GM23338 (cell line): ENCODE data around the gene PCCB. TPM values are rescaled to one million over a fixed set of nuclear protein-coding genes. Genes with fewer than 3 reads are reported as not detected.

ENCODE experiments used
- ATAC-seq: fragments of 200-7000 bp; cut with Tn5 transposase; 3 replicates; pipeline ENCODE4 v1.9.1; 2020
- DNase-seq: peaks from one replicate; pipeline ENCODE4 v3.0.0-alpha.2; 2015; ENCODE audit warnings: low spot score
- H2AFZ ChIP-seq: fragments of 200-600 bp; sonication (generic); 2 replicates; pipeline ENCODE4 v1.8.0; 2016; ENCODE audit warnings: antibody characterized with exemption, mild to moderate bottlenecking, moderate library complexity
- H3F3A ChIP-seq: fragments of 200-600 bp; sonication (generic); replicated peaks from 2 replicates; pipeline ENCODE4 v1.8.0; 2017; ENCODE audit warnings: antibody characterized with exemption, mixed run types, low read depth
- H3K27ac ChIP-seq: fragments of 200-600 bp; sonication (generic); 2 replicates; pipeline ENCODE4 v1.6.1; 2016; ENCODE audit warnings: low read depth
- H3K27me3 ChIP-seq: fragments of 200-600 bp; sonication (generic); 2 replicates; pipeline ENCODE4 v1.8.0; 2016; ENCODE audit warnings: mild to moderate bottlenecking, mixed run types, moderate library complexity; ENCODE audit not compliant: insufficient read depth
- H3K36me3 ChIP-seq: fragments of 200-600 bp; sonication (generic); 2 replicates; pipeline ENCODE4 v1.8.0; 2016; ENCODE audit warnings: mild to moderate bottlenecking; ENCODE audit not compliant: insufficient read depth
- H3K4me1 ChIP-seq: fragments of 200-600 bp; sonication (generic); 2 replicates; pipeline ENCODE4 v1.8.0; 2016; ENCODE audit warnings: mild to moderate bottlenecking, moderate library complexity; ENCODE audit not compliant: insufficient read depth
- H3K4me2 ChIP-seq: fragments of 200-600 bp; sonication (generic); 2 replicates; pipeline ENCODE4 v1.7.1; 2017; ENCODE audit warnings: mixed run types
- H3K4me3 ChIP-seq: fragments of 200-600 bp; sonication (generic); 2 replicates; pipeline ENCODE4 v1.6.1; 2016; ENCODE audit warnings: mixed run types
- H3K79me2 ChIP-seq: fragments of 200-600 bp; sonication (generic); replicated peaks from 2 replicates; pipeline ENCODE4 v1.8.0; 2017; ENCODE audit warnings: mild to moderate bottlenecking; ENCODE audit not compliant: insufficient read depth
- H3K9me2 ChIP-seq: fragments of 200-600 bp; sonication (generic); 2 replicates; pipeline ENCODE4 v1.8.0; 2017; ENCODE audit not compliant: insufficient read depth
- H4K20me1 ChIP-seq: fragments of 200-600 bp; sonication (generic); replicated peaks from 2 replicates; pipeline ENCODE4 v1.8.0; 2017; ENCODE audit warnings: mild to moderate bottlenecking; ENCODE audit not compliant: insufficient read depth
- H3K27ac Mint-ChIP-seq: 2 replicates; pipeline ENCODE4 v1.8.0; 2020; ENCODE audit warnings: inconsistent platforms, mild to moderate bottlenecking, moderate library complexity, mixed read lengths
- H3K27me3 Mint-ChIP-seq: 3 replicates; pipeline ENCODE4 v1.8.0; 2022; ENCODE audit warnings: low read depth, mild to moderate bottlenecking, moderate library complexity, mixed read lengths, inconsistent platforms; ENCODE audit not compliant: insufficient read depth, poor library complexity
- H3K36me3 Mint-ChIP-seq: 3 replicates; pipeline ENCODE4 v1.8.0; 2021; ENCODE audit warnings: low read depth, mild to moderate bottlenecking, inconsistent platforms, moderate library complexity, mixed read lengths
- H3K4me1 Mint-ChIP-seq: 3 replicates; pipeline ENCODE4 v1.8.0; 2020; ENCODE audit warnings: mild to moderate bottlenecking, inconsistent platforms, mixed read lengths
- H3K4me3 Mint-ChIP-seq: 3 replicates; pipeline ENCODE4 v1.8.0; 2021; ENCODE audit warnings: moderate library complexity, mild to moderate bottlenecking, inconsistent platforms, mixed read lengths
- H3K9me3 Mint-ChIP-seq: 3 replicates; pipeline ENCODE4 v1.8.0; 2020; ENCODE audit warnings: moderate library complexity, mild to moderate bottlenecking, inconsistent platforms, mixed read lengths
- EZH2 ChIP-seq: fragments of 200-600 bp; sonication (generic); IDR thresholded peaks from one replicate; pipeline ENCODE4 v1.8.0; 2017; ENCODE audit warnings: antibody characterized with exemption, mild to moderate bottlenecking, low read depth; ENCODE audit not compliant: unreplicated experiment
- EZH2phosphoT487 ChIP-seq: fragments of 200-600 bp; sonication (generic); IDR thresholded peaks from one replicate; pipeline ENCODE4 v1.8.1; 2018; ENCODE audit warnings: antibody characterized with exemption; ENCODE audit not compliant: unreplicated experiment
- JUNB ChIP-seq: IDR thresholded peaks from one replicate; pipeline ENCODE4 v1.6.1; 2016; ENCODE audit warnings: antibody characterized with exemption; ENCODE audit not compliant: unreplicated experiment
- POLR2AphosphoS5 ChIP-seq: IDR thresholded peaks from 2 replicates; pipeline ENCODE4 v1.6.1; 2016; ENCODE audit warnings: antibody characterized with exemption, low read depth
- ZNF114 ChIP-seq: fragments of 250-450 bp; sonication (Bioruptor Pico); IDR thresholded peaks from 2 replicates; pipeline ENCODE4 v1.5.0; 2020; ENCODE audit warnings: mild to moderate bottlenecking, moderate library complexity
- polyA plus RNA-seq: library from polyadenylated mRNA; unstranded; fragments of >200 nt; fragmentation: Nextera tagmentation; extraction: Ambion mirVana; gene quantifications from 2 replicates; pipeline ENCODE4 v1.2.1, GENCODE V29; 2016
- total RNA-seq: library from RNA; depleted of rRNA; stranded (reverse); fragments of >200 nt; shearing (Covaris generic); gene quantifications from 2 replicates; pipeline ENCODE4 v1.2.3, GENCODE V29; 2014
- TF ChIP-seq, protein P1 (sequence below): IDR thresholded peaks from one replicate; pipeline ENCODE4 v1.6.1; 2018; ENCODE audit warnings: antibody characterized with exemption; ENCODE audit not compliant: unreplicated experiment
- TF ChIP-seq, protein P2 (sequence below): IDR thresholded peaks from 2 replicates; pipeline ENCODE4 v1.6.1; 2016; ENCODE audit warnings: antibody characterized with exemption

Gene PCCB
- total and polyA plus RNA-seq, 2 experiments from 2014 or later = 42.7 to 76.8 TPM

DNA sequence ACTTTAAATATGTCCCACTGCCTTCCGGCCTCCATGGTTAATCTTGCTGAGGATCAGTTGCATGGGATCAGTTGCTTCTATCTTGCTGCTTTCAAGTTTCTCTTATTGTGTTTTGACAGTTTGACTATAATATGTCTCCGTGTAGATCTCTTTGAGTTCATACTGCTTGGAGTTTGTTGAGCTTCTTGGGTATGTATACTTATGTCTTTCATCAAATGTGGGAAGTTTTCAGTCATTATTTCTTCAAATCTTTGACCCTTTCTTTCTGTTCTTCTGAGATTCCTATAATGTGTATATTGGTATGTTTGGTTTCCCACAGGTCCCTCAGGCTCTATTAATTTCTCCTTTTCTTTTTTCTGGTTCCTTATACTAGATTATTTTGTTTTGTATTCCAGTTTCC is 30.8 kb downstream of the PCCB start (continued):
- TF ChIP-seq, protein P1, sequence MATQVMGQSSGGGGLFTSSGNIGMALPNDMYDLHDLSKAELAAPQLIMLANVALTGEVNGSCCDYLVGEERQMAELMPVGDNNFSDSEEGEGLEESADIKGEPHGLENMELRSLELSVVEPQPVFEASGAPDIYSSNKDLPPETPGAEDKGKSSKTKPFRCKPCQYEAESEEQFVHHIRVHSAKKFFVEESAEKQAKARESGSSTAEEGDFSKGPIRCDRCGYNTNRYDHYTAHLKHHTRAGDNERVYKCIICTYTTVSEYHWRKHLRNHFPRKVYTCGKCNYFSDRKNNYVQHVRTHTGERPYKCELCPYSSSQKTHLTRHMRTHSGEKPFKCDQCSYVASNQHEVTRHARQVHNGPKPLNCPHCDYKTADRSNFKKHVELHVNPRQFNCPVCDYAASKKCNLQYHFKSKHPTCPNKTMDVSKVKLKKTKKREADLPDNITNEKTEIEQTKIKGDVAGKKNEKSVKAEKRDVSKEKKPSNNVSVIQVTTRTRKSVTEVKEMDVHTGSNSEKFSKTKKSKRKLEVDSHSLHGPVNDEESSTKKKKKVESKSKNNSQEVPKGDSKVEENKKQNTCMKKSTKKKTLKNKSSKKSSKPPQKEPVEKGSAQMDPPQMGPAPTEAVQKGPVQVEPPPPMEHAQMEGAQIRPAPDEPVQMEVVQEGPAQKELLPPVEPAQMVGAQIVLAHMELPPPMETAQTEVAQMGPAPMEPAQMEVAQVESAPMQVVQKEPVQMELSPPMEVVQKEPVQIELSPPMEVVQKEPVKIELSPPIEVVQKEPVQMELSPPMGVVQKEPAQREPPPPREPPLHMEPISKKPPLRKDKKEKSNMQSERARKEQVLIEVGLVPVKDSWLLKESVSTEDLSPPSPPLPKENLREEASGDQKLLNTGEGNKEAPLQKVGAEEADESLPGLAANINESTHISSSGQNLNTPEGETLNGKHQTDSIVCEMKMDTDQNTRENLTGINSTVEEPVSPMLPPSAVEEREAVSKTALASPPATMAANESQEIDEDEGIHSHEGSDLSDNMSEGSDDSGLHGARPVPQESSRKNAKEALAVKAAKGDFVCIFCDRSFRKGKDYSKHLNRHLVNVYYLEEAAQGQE = no peak

DNA sequence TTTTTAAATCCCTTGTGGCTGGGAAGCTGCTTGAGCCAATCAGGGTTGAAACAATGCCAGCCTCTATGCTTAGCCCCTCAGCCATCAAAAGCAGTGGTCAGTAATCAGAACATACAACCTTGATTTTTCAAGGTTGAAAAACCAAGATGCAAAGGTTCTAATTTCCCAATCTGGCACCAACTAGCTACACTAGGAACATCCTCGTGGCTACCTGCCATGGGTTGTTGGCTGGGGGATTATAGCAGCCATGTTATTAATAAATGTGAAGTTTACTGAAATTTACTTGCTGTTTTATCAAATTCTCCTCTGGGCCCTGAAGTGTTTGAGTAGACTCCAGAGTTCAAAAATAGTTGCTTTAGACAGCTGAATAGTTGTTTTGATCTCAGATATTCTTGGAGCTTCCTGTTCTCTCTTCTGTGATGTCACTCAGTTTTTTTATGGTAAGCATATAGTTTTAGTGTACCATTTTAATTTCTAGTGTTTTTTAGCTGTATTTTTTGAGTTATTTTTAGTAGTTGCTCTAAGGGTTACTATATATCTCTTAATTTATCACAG is 31.9 kb downstream of the PCCB start:
- H3K27me3 Mint-ChIP-seq = peaks cover 6% of the 10 kb centered on the region
- H3K36me3 ChIP-seq = peaks cover 20% of the 10 kb centered on the region
- H3F3A ChIP-seq = no peaks in the 10 kb centered on the region
- TF ChIP-seq POLR2AphosphoS5 (no peak), EZH2 (no peak), EZH2phosphoT487 (no peak)
- peaks cover 24% of the 10 kb centered on the region for H3K4me1 Mint-ChIP-seq
- no peaks in the 10 kb centered on the region for H3K9me2 ChIP-seq
- H3K36me3 Mint-ChIP-seq = peaks cover 44% of the 10 kb centered on the region
- H3K4me2 ChIP-seq = no peak overlapping the region
- H4K20me1 ChIP-seq = no peaks in the 10 kb centered on the region
- no peak overlapping the region for H3K4me3 ChIP-seq
- peaks cover 7% of the 10 kb centered on the region; the same call in 2 of the 3 replicates for H3K9me3 Mint-ChIP-seq
- no peak overlapping the region for H2AFZ ChIP-seq
- no peak overlapping the region for H3K4me3 Mint-ChIP-seq
- no peaks in the 10 kb centered on the region for H3K27me3 ChIP-seq
- no peak for ATAC-seq
- H3K79me2 ChIP-seq = peaks cover 19% of the 10 kb centered on the region
- no peak overlapping the region for H3K27ac Mint-ChIP-seq
- DNase-seq = no peak
- 0 out of 2 replicates have a peak overlapping the region, but pooled peaks have one; percentile 30 for H3K27ac ChIP-seq
- H3K4me1 ChIP-seq = peaks cover 11% of the 10 kb centered on the region

DNA sequence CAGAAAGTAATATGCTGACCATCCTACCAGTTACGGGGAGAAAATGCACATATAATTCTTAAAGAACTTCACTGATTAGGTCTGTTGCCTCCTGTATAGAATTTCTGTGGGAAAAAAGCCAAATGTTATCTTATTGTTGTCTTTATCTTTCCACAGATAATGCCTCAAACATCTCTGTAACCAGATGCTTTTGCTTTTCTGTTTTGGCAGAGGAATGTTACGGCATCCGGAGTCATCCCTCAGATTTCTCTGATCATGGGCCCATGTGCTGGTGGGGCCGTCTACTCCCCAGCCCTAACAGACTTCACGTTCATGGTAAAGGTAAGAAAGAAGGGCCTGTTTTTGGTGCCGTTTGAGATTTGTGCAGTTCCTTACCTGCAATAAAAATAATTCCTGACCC is 33.5 kb downstream of the PCCB start:
- DNase-seq (no peak), ATAC-seq (no peak)
- no peaks in the 10 kb centered on the region for H3K9me2 ChIP-seq
- no peak overlapping the region for H2AFZ ChIP-seq
- no peak overlapping the region for H3K27ac Mint-ChIP-seq
- peaks cover 19% of the 10 kb centered on the region for H3K79me2 ChIP-seq
- H3K4me3 ChIP-seq = no peak overlapping the region
- no peak overlapping the region for H3K4me3 Mint-ChIP-seq
- peaks cover 40% of the 10 kb centered on the region for H3K36me3 Mint-ChIP-seq
- TF ChIP-seq ZNF114 (CRISPR knock-in tag) (no peak), JUNB (no peak)
- TF ChIP-seq, protein P2, sequence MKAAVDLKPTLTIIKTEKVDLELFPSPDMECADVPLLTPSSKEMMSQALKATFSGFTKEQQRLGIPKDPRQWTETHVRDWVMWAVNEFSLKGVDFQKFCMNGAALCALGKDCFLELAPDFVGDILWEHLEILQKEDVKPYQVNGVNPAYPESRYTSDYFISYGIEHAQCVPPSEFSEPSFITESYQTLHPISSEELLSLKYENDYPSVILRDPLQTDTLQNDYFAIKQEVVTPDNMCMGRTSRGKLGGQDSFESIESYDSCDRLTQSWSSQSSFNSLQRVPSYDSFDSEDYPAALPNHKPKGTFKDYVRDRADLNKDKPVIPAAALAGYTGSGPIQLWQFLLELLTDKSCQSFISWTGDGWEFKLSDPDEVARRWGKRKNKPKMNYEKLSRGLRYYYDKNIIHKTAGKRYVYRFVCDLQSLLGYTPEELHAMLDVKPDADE = no peak
- H3F3A ChIP-seq = no peaks in the 10 kb centered on the region
- peaks cover 20% of the 10 kb centered on the region for H3K36me3 ChIP-seq
- H3K9me3 Mint-ChIP-seq = peaks cover 7% of the 10 kb centered on the region; the same call in 2 of the 3 replicates
- no peaks in the 10 kb centered on the region for H3K27me3 ChIP-seq
- no peaks in the 10 kb centered on the region for H4K20me1 ChIP-seq
- H3K4me1 ChIP-seq = no peaks in the 10 kb centered on the region
- H3K4me1 Mint-ChIP-seq = peaks cover 10% of the 10 kb centered on the region
- H3K27me3 Mint-ChIP-seq = peaks cover 2% of the 10 kb centered on the region
- H3K4me2 ChIP-seq = no peak overlapping the region
- H3K27ac ChIP-seq = no peak overlapping the region
